GM18520 (cell line): ENCODE results near the gene SLC12A4.
"Not testable (repeated sequence)": the region's sequence is repeated elsewhere in the genome, so short reads cannot be mapped to it uniquely, and the experiment has no call there.

ENCODE experiments used
- ATAC-seq: cut with Tn5 transposase; IDR thresholded peaks from one replicate; pipeline ENCODE4 v1.9.1; 2021; ENCODE audit not compliant: unreplicated experiment

SLC12A4 gene

DNA sequence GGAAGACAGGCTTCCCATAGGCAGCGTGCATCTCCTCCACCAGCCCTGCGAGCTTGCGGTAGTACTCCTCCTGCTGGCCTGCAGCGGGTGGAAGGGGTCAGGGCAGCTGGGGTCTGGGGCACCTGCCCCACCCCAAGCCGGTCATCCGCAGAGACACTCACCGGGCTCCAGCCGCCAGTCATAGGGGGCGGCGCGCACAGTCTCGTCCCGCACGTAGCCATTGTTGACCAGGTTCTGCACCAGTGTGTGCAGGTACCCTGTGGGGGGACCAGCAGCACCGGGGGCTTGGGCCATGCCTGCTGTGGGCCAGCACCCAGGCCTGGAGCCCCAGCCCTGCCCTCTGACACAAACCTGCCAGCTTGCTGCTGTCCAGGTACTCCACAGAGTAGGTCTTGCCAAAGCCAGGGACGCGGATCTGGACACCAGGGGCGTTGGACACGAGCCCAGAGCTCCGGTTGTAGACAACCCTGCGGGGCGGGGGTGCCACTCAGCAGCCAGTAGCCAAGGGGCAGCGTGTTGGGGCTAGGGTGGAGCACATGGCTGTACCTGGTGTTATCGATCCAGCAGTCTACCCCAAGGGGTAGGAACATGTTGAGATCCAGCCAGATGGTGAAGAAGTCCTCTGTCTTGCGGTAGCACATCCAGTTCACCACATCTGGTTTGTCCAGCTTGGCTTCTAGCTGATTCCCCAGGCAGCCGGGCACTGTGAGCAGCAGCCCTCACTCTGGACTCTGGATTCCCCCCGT is 25.8 kb downstream of the SLC12A4 start:
- no peak for ATAC-seq

- no peak for ATAC-seq
Observed at GRCh38 chr16:67942200-67942509, 26.3 kb downstream of the SLC12A4 start.

- no peak for ATAC-seq
Observed at GRCh38 chr16:67941469-67942199, 26.8 kb downstream of the SLC12A4 start.

DNA sequence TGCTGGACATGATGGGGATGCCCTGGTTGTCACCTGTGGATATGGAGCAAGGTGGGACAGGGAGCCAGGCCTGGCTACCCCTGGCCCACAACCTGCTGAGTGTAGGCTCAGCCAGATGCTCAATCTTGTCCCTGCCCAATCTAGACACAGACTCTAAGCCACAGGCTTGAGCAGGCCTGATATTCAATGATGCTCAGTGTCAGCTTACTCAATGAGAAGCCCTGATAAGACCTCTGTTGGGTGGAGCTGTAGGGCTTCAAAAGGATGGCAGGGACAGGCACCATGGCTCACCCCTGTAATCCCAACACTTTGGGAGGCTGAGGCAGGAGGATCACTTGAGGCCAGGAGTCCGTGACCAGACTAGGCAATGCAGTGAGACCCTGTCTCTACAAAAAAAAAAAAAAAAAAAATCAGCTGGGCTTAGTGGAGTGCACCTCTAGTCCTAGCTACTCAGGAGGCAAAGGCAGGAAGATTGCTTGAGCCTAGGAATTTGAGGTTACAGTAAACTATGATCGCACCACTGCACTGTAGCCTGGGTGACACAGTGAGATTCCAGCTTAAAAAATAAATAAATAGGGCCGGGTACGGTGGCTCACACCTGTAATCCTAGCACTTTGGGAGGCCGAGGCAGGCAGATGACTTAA is 27.9 kb downstream of the SLC12A4 start:
- ATAC-seq = no peak

DNA sequence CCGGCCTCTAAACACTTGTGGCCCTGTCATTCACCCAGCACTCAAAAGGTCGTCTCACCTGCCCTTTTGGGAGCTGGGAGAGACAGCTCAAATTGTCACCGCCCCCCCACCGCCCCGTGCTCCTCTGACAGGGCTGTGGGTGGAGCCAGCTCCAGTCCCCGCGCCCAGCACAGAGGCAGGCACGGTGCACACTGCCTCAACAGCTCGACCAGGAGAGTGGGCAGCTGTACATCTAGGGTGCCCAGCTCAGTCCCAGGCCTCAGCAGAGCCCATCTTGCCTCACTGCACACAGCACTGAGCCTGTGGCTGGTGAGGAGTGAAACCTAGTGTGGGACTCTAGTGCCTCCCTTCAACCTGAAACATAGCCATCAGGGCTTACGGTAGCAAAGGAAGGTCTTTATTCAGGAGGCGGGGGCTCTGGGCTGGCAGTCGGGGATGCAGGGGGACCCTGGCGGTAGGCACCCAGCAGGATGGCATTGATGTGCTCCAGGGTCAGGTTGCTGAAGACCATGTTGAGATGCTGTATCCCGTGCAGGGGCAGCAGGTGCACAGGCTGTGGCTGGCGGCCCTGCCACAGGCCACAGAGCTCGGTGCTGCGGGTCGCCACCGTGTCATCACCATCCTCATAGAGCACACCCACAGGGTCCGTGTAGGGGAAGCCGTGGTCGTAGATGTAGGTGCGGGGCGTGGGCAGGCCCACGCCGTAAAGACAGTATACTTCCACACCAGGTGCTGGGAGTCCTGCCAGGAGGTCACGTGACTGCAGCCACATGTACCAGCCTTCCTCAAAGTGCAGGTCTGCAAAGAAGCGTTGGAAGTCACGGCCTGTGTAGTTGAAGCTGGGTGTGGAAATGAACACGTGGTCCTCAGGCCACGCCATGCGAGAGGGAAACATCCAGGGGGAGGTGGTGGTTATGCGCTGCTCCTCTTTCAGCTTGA is 28.7 kb downstream of the SLC12A4 start:
- no peak for ATAC-seq

- ATAC-seq = not testable (repeated sequence)
Observed at GRCh38 chr16:67937713-67938112, 30.7 kb downstream of the SLC12A4 start.

DNA sequence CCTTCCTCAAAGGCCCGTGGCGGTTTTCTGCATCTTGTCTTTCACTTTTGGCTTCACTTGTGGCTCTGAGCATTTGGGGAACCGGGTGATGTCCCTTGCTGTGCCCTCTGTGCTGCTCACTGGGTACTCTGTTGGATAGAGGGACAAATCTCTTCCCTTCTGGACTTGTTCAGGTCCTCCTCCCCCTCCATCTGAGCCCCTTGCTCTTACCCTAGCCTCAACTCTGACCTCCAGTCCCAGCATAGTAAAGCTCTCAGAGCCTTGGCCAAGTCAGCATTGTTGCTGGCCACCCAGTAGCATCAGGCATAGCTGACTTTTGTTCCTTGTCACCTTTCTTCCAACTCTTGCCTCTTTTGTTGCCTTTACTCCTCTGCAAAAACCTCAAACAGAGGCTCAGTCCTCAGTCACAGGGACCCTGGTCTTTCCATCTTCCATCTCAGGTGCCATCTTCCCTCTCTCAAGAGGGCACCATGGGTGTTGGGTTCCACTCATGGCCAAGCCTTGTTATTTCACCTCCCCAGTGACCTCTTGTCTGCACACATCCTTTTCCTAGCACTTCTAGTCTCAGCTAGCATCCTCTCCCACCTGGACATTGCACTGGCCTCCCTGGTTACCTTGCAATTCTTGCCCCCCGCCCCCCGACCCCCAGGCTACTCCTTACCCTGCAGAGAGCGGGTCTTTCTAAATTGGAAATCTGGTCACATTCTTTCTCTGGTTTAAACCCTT is 31.4 kb downstream of the SLC12A4 start:
- peak; percentile 47 for ATAC-seq

DNA sequence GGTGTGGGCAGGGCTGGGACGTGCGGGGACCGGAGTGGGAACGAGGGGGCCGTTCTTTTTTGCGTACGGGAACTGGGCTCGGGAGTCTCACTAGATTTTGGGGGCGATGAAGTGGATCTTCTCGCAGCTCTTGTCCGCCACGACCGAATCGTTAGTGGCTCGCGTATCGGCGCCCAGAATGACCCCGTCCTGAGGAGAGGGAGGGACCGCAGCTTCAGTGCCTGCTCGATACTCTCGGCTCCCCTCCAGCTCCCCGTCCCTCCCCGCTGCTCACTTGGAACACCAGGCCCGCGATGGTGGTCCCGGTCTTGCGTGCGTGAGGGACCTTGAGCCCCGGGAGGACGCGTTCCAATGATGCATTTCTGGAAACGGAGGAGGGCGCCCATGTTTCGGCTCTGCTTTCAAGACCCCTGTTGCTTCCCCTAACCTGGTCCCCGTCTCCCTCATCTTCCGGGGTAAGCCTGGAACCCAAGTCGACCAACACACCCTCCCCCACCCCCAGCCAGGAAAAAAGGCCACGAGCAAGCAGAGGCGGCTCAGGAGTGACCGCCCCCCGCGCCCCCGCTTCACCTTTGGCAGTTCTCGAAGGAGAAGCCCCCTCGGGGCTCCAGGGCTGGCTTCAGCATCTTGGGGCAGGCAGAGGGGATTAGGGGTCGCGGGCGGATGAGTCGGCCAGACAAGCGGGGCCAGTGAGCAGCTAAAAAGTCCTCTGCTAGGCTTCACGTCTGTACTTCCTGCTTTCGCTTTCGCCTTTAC is 32.1 kb downstream of the SLC12A4 start, which contains the start of gene PSMB10:
TSS of gene PSMB10 (minus strand) at position 727 of the 756 bp plus-strand sequence. CDS start at position 626, 101 bp downstream.
- ATAC-seq = no peak

DNA sequence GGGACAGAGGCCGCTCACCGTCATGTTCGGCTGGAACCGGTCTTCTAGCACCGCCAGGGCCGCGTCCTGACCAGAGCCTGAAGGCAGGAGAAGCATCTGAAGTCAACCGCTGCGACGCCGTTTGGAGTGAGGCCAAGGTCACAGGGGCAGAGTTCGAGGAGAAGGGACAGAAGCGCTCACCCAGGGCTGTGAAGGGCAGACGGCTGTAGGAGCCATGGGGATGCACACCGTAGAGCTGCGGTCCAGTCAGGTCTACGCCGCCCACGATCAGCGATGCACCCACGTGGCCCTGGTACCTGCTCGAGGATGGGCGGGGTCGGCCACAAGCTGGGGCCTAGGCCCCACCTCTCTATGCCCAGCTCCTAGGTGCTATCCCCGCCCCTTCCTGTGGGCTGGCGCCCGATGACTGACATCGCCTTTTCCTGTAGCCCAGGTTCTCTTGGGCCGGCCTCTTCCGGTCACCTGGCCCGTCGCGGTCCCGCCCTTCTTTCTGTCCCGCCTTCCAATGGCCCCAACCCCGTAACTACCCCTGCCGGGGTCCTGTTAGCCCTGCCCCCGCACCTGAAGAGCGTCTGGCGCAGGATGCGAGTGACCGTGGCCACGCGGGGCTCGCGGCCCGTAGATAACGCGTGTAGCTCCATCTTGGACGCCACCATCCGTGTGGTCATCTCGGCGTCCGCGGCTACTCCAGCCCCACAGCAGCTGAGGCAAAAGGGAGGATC is 32.9 kb downstream of the SLC12A4 start:
- ATAC-seq = peak; percentile 93

DNA sequence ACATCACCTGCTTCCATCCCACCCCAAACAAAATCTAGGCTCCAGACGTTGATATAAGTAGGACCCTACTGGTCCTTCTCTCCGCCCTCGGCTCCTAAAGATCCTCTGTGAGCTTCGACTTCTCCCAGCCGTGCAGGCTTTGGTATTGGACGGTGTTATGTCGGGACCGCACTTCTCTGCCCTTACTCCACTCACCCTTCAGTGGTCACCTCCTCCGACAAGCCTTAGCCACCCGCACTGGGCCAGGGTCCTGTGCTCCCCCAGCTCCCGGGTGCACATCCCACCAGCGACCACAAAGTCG is 33.4 kb downstream of the SLC12A4 start:
- no peak for ATAC-seq

GRCh38 chr16:67934306-67935100 is 33.9 kb downstream of the SLC12A4 start:
- ATAC-seq = no peak

DNA sequence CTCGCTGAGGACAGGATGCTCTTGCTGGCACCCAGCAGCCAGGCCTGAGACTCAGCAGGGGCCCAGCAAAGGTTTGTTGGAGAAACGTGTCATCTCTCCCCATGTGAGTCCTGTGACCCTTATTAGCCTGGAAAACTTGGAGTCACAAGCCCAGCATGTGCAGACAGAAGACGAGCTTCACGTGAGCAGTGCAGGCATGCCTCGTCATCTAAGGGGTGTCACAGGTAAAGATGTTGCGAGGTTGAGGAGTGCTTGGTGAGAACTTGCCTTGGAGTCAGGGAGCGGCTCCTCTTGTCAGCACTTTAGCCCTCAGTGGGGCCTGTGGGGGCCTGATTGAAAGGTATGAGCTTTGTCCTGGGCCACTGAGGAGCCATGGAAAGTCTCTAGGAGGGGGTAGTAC is 34.6 kb downstream of the SLC12A4 start:
- ATAC-seq = no peak

- no peak for ATAC-seq
Observed at GRCh38 chr16:67932462-67932840, 36.0 kb downstream of the SLC12A4 start.

DNA sequence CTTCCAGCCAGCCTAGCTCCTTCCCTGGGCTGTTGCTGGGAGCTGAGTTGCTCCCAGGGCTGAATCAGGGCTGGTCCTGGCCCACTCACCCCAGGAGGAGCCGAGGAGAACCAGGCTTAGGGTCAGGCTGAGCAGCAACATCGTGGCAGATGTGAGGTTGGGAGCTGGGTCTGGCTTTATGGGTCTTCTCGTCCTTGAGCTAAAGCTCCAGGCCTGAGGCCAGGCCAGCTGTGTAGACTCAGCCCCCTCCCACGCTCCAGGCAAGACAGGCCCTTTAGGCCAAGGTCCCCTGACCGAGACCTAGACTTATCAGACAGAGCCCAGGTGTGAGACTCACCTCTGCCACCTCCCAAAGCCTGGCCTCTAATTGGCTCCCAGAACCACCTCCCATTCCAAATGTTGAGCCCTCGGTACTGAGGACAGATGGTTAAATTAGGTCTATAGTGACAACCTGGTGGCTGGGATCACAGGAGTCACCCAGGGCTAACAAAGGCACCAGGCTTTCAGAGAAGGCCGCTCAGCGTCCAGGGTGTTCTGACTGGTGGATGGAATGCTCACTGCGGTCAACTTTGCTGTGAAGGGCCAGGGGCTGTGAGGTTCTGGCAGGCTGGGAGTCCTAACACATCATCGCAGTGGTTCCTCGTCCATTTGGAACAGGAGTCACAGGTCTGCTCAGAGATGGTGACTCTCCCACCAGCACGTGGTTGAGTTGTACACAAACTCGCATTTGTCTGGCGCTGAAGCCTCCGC is 36.5 kb downstream of the SLC12A4 start, which contains the start of gene CTRL:
TSS of gene CTRL (minus strand) at position 151 of the 750 bp plus-strand sequence. CDS start at position 141, 10 bp downstream.
- no peak for ATAC-seq

GRCh38 chr16:67930678-67931211 is 37.7 kb downstream of the SLC12A4 start:
- ATAC-seq = no peak

DNA sequence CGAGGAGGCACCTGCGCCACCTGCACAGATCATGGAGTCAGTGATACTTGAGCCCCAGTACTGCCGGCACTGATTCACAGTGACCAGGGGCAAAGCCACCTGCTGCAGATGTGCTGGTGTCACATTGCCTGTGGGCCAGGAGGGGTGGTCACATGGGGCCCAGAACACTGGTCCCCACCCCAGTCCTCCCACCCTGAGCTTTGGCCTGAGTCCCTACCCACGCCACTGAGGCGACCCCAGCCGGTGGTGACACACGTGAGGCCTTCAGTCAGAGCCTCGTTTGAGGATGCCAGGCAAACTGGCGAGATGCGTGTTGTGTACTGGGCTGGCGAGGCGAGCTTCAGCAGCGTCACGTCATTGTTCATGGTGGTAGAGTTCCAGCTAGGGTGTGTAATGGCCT is 38.2 kb downstream of the SLC12A4 start:
- ATAC-seq = no peak
